H1 (cell line): Measurements from ENCODE around the gene SCN2B.

Experiments used
- CBX5 ChIP-seq: fragments of 300-800, 300-1000 bp; sonication (generic); IDR thresholded peaks from 2 replicates; pipeline ENCODE4 v1.7.1; 2016; ENCODE audit warnings: antibody characterized with exemption, low read length, low read depth
- CTCF ChIP-seq, 3 experiments: IDR thresholded peaks; 1 replicate in 2 of 3; 2 replicates in 1 of 3; pipeline versions ENCODE4 v1.5.1 to v1.6.1; 2011; ENCODE audit warnings: low read length in 3 of 3, mild to moderate bottlenecking in 3 of 3, inconsistent platforms in 2 of 3, low read depth in 1 of 3, moderate library complexity in 1 of 3; ENCODE audit not compliant: insufficient read depth in 1 of 3; ENCODE audit errors: control extremely low read depth in 1 of 3
- MAX ChIP-seq: IDR thresholded peaks from 2 replicates; pipeline ENCODE4 v1.6.1; 2012; ENCODE audit warnings: inconsistent platforms
- NRF1 ChIP-seq: IDR thresholded peaks from 2 replicates; pipeline ENCODE4 v1.6.1; 2011; ENCODE audit warnings: mild to moderate bottlenecking, low read depth, low read length, improper control_type of control experiment
- RAD21 ChIP-seq, 2 experiments: IDR thresholded peaks in 1 of 2; conservative IDR thresholded peaks in 1 of 2; 2 replicates each; pipeline ENCODE4 v1.6.1; 2011; ENCODE audit warnings: low read depth in 2 of 2, low read length in 2 of 2, improper control_type of control experiment in 1 of 2, inconsistent platforms in 1 of 2, mild to moderate bottlenecking in 1 of 2, moderate library complexity in 1 of 2
- RXRA ChIP-seq: IDR thresholded peaks from 2 replicates; pipeline ENCODE4 v1.6.1; 2011; ENCODE audit warnings: low read depth, mild to moderate bottlenecking, low read length, moderate library complexity; ENCODE audit not compliant: insufficient read depth
- SP4 ChIP-seq: IDR thresholded peaks from 2 replicates; pipeline ENCODE4 v1.6.1; 2012; ENCODE audit warnings: low read length, inconsistent platforms
- TBP ChIP-seq: IDR thresholded peaks from 2 replicates; pipeline ENCODE4 v1.6.1; 2011; ENCODE audit warnings: low read depth, low read length, improper control_type of control experiment

GRCh38 chr11:118171269-118172062 is 5.0 kb downstream of the SCN2B start:
- TF ChIP-seq MAX: peak; percentile 47; the same call in 1 of the 2 replicates
- TF ChIP-seq CTCF (IDR thresholded peaks at IDR 0.05; ENCODE audit: control extremely low read depth in 1 of 3, insufficient read depth in 1 of 3, low read depth in 1 of 3, low read length in 3 of 3): peak; percentile 90 to 94 (median 90)
- no peak for TF ChIP-seq TBP
- no peak for TF ChIP-seq SP4
- TF ChIP-seq CBX5: no peak
- peak; percentile 94 to 96 for TF ChIP-seq RAD21 (IDR thresholded peaks at IDR 0.05 in 1 of 2, conservative IDR thresholded peaks at IDR 0.05 in 1 of 2; ENCODE audit: low read depth in 2 of 2, low read length in 2 of 2)
- peak; percentile 48; the same call in 1 of the 2 replicates for TF ChIP-seq RXRA
- TF ChIP-seq NRF1: no peak
